DOHH2 (cell line): Measurements from ENCODE around the gene MID1.

ENCODE experiments used
- H3F3A ChIP-seq: fragments of 200-600 bp; sonication (generic), shearing (Covaris generic); 2 replicates; pipeline ENCODE4 v1.6.0; 2016; ENCODE audit warnings: antibody characterized with exemption, mild to moderate bottlenecking; ENCODE audit not compliant: control insufficient read depth, insufficient read depth
- H3K27ac ChIP-seq: fragments of 200-600 bp; sonication (generic); 2 replicates; pipeline ENCODE4 v1.5.1; 2014; ENCODE audit warnings: low read depth, mild to moderate bottlenecking, low read length, moderate library complexity
- H3K27me3 ChIP-seq: fragments of 200-600 bp; sonication (generic); 2 replicates; pipeline ENCODE4 v1.6.1; 2014; ENCODE audit warnings: mild to moderate bottlenecking, low read length, mixed read lengths; ENCODE audit not compliant: control insufficient read depth
- H3K36me3 ChIP-seq: fragments of 200-600 bp; sonication (generic); 2 replicates; pipeline ENCODE4 v1.6.1; 2014; ENCODE audit warnings: mild to moderate bottlenecking, low read length, moderate library complexity, mixed read lengths; ENCODE audit not compliant: control insufficient read depth
- H3K4me1 ChIP-seq: fragments of 200-600 bp; sonication (generic); 2 replicates; pipeline ENCODE4 v1.6.1; 2014; ENCODE audit warnings: mild to moderate bottlenecking, low read length, mixed read lengths; ENCODE audit not compliant: control insufficient read depth
- H3K4me2 ChIP-seq: fragments of 200-600 bp; sonication (generic); 2 replicates; pipeline ENCODE4 v1.6.0; 2014; ENCODE audit warnings: mild to moderate bottlenecking, low read length, moderate library complexity
- H3K4me3 ChIP-seq: fragments of 200-600 bp; sonication (generic); 2 replicates; pipeline ENCODE4 v1.5.1; 2014; ENCODE audit warnings: mild to moderate bottlenecking, low read length, mixed read lengths
- H3K79me2 ChIP-seq: fragments of 200-600 bp; sonication (generic); 2 replicates; pipeline ENCODE4 v1.6.1; 2014; ENCODE audit warnings: mild to moderate bottlenecking, low read length, mixed read lengths; ENCODE audit not compliant: control insufficient read depth
- H3K9me2 ChIP-seq: fragments of 200-600 bp; sonication (generic); replicated peaks from 2 replicates; pipeline ENCODE4 v1.6.1; 2014; ENCODE audit warnings: mild to moderate bottlenecking, low read length, mixed read lengths; ENCODE audit not compliant: control insufficient read depth
- H3K9me3 ChIP-seq: fragments of 200-600 bp; sonication (generic); 2 replicates; pipeline ENCODE4 v1.6.1; 2014; ENCODE audit warnings: antibody characterized with exemption, low read length, mixed read lengths; ENCODE audit not compliant: control insufficient read depth, insufficient read depth
- H4K20me1 ChIP-seq: fragments of 200-600 bp; sonication (generic); 2 replicates; pipeline ENCODE4 v1.6.0; 2014; ENCODE audit warnings: low read depth, mild to moderate bottlenecking, antibody characterized with exemption, low read length, moderate library complexity; ENCODE audit not compliant: control insufficient read depth, insufficient read depth
- CTCF ChIP-seq: fragments of 200-600 bp; sonication (generic); IDR thresholded peaks from one replicate; pipeline ENCODE4 v1.5.1; 2014; ENCODE audit warnings: antibody characterized with exemption, mild to moderate bottlenecking, low read depth, low read length; ENCODE audit not compliant: poor library complexity, severe bottlenecking
- EZH2phosphoT487 ChIP-seq: fragments of 200-600 bp; sonication (generic); IDR thresholded peaks from 2 replicates; pipeline ENCODE4 v1.6.1; 2017; ENCODE audit warnings: borderline replicate concordance, mild to moderate bottlenecking, antibody characterized with exemption, low read length, moderate library complexity, mixed read lengths

The MID1 gene

GRCh38 chrX:10578527-10578926 is 41.9 kb downstream of the MID1 start:
- no peaks in the 10 kb centered on the region for H3K27me3 ChIP-seq
- no peaks in the 10 kb centered on the region for H3K4me1 ChIP-seq
- no peaks in the 10 kb centered on the region for H3K79me2 ChIP-seq
- no peaks in the 10 kb centered on the region for H3K9me3 ChIP-seq
- no peaks in the 10 kb centered on the region for H3F3A ChIP-seq
- no peak overlapping the region for H3K27ac ChIP-seq
- no peak overlapping the region for H3K4me3 ChIP-seq
- no peaks in the 10 kb centered on the region for H3K36me3 ChIP-seq
- H3K9me2 ChIP-seq: no peaks in the 10 kb centered on the region
- no peaks in the 10 kb centered on the region for H4K20me1 ChIP-seq
- TF ChIP-seq EZH2phosphoT487: no peak
- no peak for TF ChIP-seq CTCF
- no peak overlapping the region for H3K4me2 ChIP-seq

GRCh38 chrX:10577853-10578252 is 42.5 kb downstream of the MID1 start:
- Histone ChIP-seq H3K4me1 (no peaks in the 10 kb centered on the region), H3K27ac (no peak overlapping the region), H3K79me2 (no peaks in the 10 kb centered on the region), H3K4me2 (no peak overlapping the region), H3K27me3 (no peaks in the 10 kb centered on the region), H3K36me3 (no peaks in the 10 kb centered on the region), H3K4me3 (no peak overlapping the region), H3F3A (no peaks in the 10 kb centered on the region), H3K9me2 (no peaks in the 10 kb centered on the region), H4K20me1 (no peaks in the 10 kb centered on the region), H3K9me3 (no peaks in the 10 kb centered on the region)
- TF ChIP-seq CTCF: no peak
- TF ChIP-seq EZH2phosphoT487: no peak

GRCh38 chrX:10576777-10577447 is 43.5 kb downstream of the MID1 start:
- no peaks in the 10 kb centered on the region for H3K4me1 ChIP-seq
- H3K4me2 ChIP-seq: no peak overlapping the region
- H3K27me3 ChIP-seq: no peaks in the 10 kb centered on the region
- H3F3A ChIP-seq: no peaks in the 10 kb centered on the region
- H3K4me3 ChIP-seq: no peak overlapping the region
- no peaks in the 10 kb centered on the region for H3K9me3 ChIP-seq
- H4K20me1 ChIP-seq: no peaks in the 10 kb centered on the region
- TF ChIP-seq EZH2phosphoT487: no peak
- no peak for TF ChIP-seq CTCF
- no peaks in the 10 kb centered on the region for H3K79me2 ChIP-seq
- no peak overlapping the region for H3K27ac ChIP-seq
- H3K36me3 ChIP-seq: no peaks in the 10 kb centered on the region
- no peaks in the 10 kb centered on the region for H3K9me2 ChIP-seq
